PC-3 (cell line): ENCODE measurements around the gene LRRC45. TPM values are rescaled to one million over a fixed set of nuclear protein-coding genes. Genes with fewer than 3 reads are reported as not detected.

ENCODE experiments used
- ATAC-seq: fragments of 200-7000 bp; cut with Tn5 transposase; 2 replicates; pipeline ENCODE4 v1.9.1; 2020; ENCODE audit warnings: mild to moderate bottlenecking, moderate library complexity
- BruUV-seq: library from RNA; stranded (reverse); fragments of 400-500 nt; replicated peaks from 2 replicates; lab custom pipeline; 2021; lab: Mats Ljungman, UMichigan
- CTCF ChIA-PET: fragments of 300-600 bp; sonication (Branson Sonifier 250); formaldehyde crosslinking; loops from one replicate; lab custom pipeline; 2022; ENCODE audit warnings: antibody characterized with exemption; lab: Charles Lee
- POLR2A ChIA-PET: fragments of 300-600 bp; sonication (Branson Sonifier 250); formaldehyde crosslinking; loops from one replicate; lab custom pipeline; 2022; ENCODE audit warnings: antibody characterized with exemption; ENCODE audit not compliant: unreplicated experiment; lab: Charles Lee
- DNase-seq: peaks from one replicate; pipeline ENCODE4 v3.0.0-alpha.2; 2015
- H2AFZ ChIP-seq: fragments of 300-600 bp; sonication (generic); 2 replicates; pipeline ENCODE4 v1.6.0; 2016; ENCODE audit warnings: antibody characterized with exemption, low read length
- H3F3A ChIP-seq: fragments of 300-600 bp; sonication (generic); one replicate; pipeline ENCODE4 v1.6.0; 2017; ENCODE audit warnings: antibody characterized with exemption, low read length, control low read depth, mild to moderate bottlenecking; ENCODE audit not compliant: unreplicated experiment
- H3K27ac ChIP-seq: fragments of 300-600 bp; sonication (generic); 2 replicates; pipeline ENCODE4 v1.5.1; 2016; ENCODE audit warnings: mild to moderate bottlenecking, low read length
- H3K27me3 ChIP-seq: fragments of 300-600 bp; sonication (generic); 2 replicates; pipeline ENCODE4 v1.6.1; 2016; ENCODE audit warnings: low read length, mixed read lengths
- H3K36me3 ChIP-seq: fragments of 300-600 bp; sonication (generic); 2 replicates; pipeline ENCODE4 v1.6.1; 2016; ENCODE audit warnings: low read depth, mixed run types, low read length, mixed read lengths
- H3K4me1 ChIP-seq: fragments of 300-600 bp; sonication (generic); 2 replicates; pipeline ENCODE4 v1.5.1; 2016; ENCODE audit warnings: low read length; ENCODE audit not compliant: insufficient read depth
- H3K4me2 ChIP-seq: fragments of 300-600 bp; sonication (generic); 2 replicates; pipeline ENCODE4 v1.6.0; 2016; ENCODE audit warnings: low read length
- H3K4me3 ChIP-seq: fragments of 300-600 bp; sonication (generic); 2 replicates; pipeline ENCODE4 v1.5.1; 2016; ENCODE audit warnings: mild to moderate bottlenecking, low read length, mixed read lengths
- H3K79me2 ChIP-seq: fragments of 300-600 bp; sonication (generic); 2 replicates; pipeline ENCODE4 v1.6.1; 2017; ENCODE audit warnings: low read length, mixed read lengths
- H3K9ac ChIP-seq: fragments of 300-600 bp; sonication (generic); 2 replicates; pipeline ENCODE4 v1.6.0; 2016; ENCODE audit warnings: mild to moderate bottlenecking, low read length
- H3K9me2 ChIP-seq: fragments of 300-600 bp; sonication (generic); replicated peaks from 2 replicates; pipeline ENCODE4 v1.6.1; 2016; ENCODE audit warnings: mixed run types, low read length, mixed read lengths
- H3K9me3 ChIP-seq: fragments of 300-600 bp; sonication (generic); 2 replicates; pipeline ENCODE4 v1.6.1; 2016; ENCODE audit warnings: low read length, mixed read lengths
- H4K20me1 ChIP-seq: fragments of 300-600 bp; sonication (generic); 2 replicates; pipeline ENCODE4 v1.6.1; 2016; ENCODE audit warnings: low read length, mixed read lengths
- CTCF ChIP-seq: fragments of 300-600 bp; sonication (generic); conservative IDR thresholded peaks from 2 replicates; pipeline ENCODE4 v1.5.1; 2017; ENCODE audit warnings: antibody characterized with exemption, low read depth, mild to moderate bottlenecking, low read length
- EZH2 ChIP-seq: fragments of 300-600 bp; sonication (generic); IDR thresholded peaks from one replicate; pipeline ENCODE4 v1.6.1; 2017; ENCODE audit warnings: antibody characterized with exemption, mild to moderate bottlenecking, low read length; ENCODE audit not compliant: unreplicated experiment
- EZH2phosphoT487 ChIP-seq: fragments of 300-600 bp; sonication (generic); IDR thresholded peaks from 2 replicates; pipeline ENCODE4 v1.6.1; 2018; ENCODE audit warnings: mild to moderate bottlenecking, antibody characterized with exemption, low read length, borderline replicate concordance
- intact Hi-C: fragments of 100-400 bp; cut with micrococcal nuclease; formaldehyde crosslinking; loops from 2 replicates; pipeline ENCODE4 v1.9.0; 2023
- total RNA-seq: library from RNA; depleted of rRNA; stranded (reverse); fragments of >200 nt; gene quantifications from 2 replicates; pipeline ENCODE4 v1.2.3, GENCODE V29; 2014

LRRC45 gene
- total RNA-seq, 1 experiment from 2014 or later: 71.5 TPM

GRCh38 chr17:82016875-82017459 lies 6.1 kb upstream of the LRRC45 start:
- Histone ChIP-seq H3K9me3 (no peaks in the 10 kb centered on the region), H3K9ac (no peak overlapping the region), H3F3A (no peaks in the 10 kb centered on the region), H4K20me1 (peaks cover 7% of the 10 kb centered on the region; the same call in 1 of the 2 replicates), H3K4me3 (no peak overlapping the region), H3K36me3 (no peaks in the 10 kb centered on the region; the same call in 1 of the 2 replicates), H3K4me2 (no peak overlapping the region), H2AFZ (no peak overlapping the region), H3K4me1 (0 out of 2 replicates have a peak, but pooled peaks cover 12% of the 10 kb centered on the region), H3K27ac (no peak overlapping the region), H3K79me2 (peaks cover 21% of the 10 kb centered on the region), H3K27me3 (no peaks in the 10 kb centered on the region), H3K9me2 (no peaks in the 10 kb centered on the region)
- DNase-seq (no peak), ATAC-seq (no peak)
- BruUV-seq: no TSS peak
- CTCF ChIA-PET: interaction anchor here (0.6 kb wide), 1 partner anchor 49 kb away, joined by 13 read pairs; no protein-coding TSS in a partner anchor
- POLR2A ChIA-PET: no interaction called here
- TF ChIP-seq EZH2: no peak
- no peak for TF ChIP-seq EZH2phosphoT487
- no peak for TF ChIP-seq CTCF
- intact Hi-C loops: no loop called here

GRCh38 chr17:82017612-82018151 lies 5.4 kb upstream of the LRRC45 start:
- peaks cover 7% of the 10 kb centered on the region; the same call in 1 of the 2 replicates for H4K20me1 ChIP-seq
- no peak overlapping the region for H3K27ac ChIP-seq
- BruUV-seq: no TSS peak
- ChIA-PET CTCF (interaction anchor here (0.6 kb wide), 1 partner anchor 50 kb away, joined by 13 read pairs; no protein-coding TSS in a partner anchor), POLR2A (no interaction called here)
- ATAC-seq (no peak), DNase-seq (no peak)
- H3K79me2 ChIP-seq: peaks cover 28% of the 10 kb centered on the region
- intact Hi-C loops: no loop called here
- no peaks in the 10 kb centered on the region for H3F3A ChIP-seq
- no peaks in the 10 kb centered on the region for H3K9me3 ChIP-seq
- H3K9me2 ChIP-seq: no peaks in the 10 kb centered on the region
- no peak overlapping the region for H3K4me3 ChIP-seq
- H3K36me3 ChIP-seq: no peaks in the 10 kb centered on the region; the same call in 1 of the 2 replicates
- H2AFZ ChIP-seq: no peak overlapping the region
- no peak overlapping the region for H3K9ac ChIP-seq
- no peak for TF ChIP-seq EZH2phosphoT487
- no peak for TF ChIP-seq EZH2
- 0 out of 2 replicates have a peak, but pooled peaks cover 12% of the 10 kb centered on the region for H3K4me1 ChIP-seq
- no peaks in the 10 kb centered on the region for H3K27me3 ChIP-seq
- no peak overlapping the region for H3K4me2 ChIP-seq

- Histone ChIP-seq H3K9me2 (no peaks in the 10 kb centered on the region), H3K9me3 (no peaks in the 10 kb centered on the region), H3K27me3 (no peaks in the 10 kb centered on the region), H3K9ac (no peak overlapping the region), H3K4me2 (no peak overlapping the region), H3K36me3 (no peaks in the 10 kb centered on the region; the same call in 1 of the 2 replicates), H2AFZ (no peak overlapping the region), H3K27ac (no peak overlapping the region), H3K4me3 (no peak overlapping the region), H3F3A (no peaks in the 10 kb centered on the region), H3K79me2 (peaks cover 29% of the 10 kb centered on the region), H3K4me1 (0 out of 2 replicates have a peak, but pooled peaks cover 12% of the 10 kb centered on the region), H4K20me1 (peaks cover 7% of the 10 kb centered on the region; the same call in 1 of the 2 replicates)
- BruUV-seq: no TSS peak
- TF ChIP-seq EZH2 (no peak), EZH2phosphoT487 (no peak), CTCF (no peak)
- ChIA-PET CTCF (no interaction called here), POLR2A (no interaction called here)
- DNase-seq: no peak
- intact Hi-C loops: no loop called here
- no peak for ATAC-seq
Observed at GRCh38 chr17:82018152-82018988, 4.7 kb upstream of the LRRC45 start.
